ENCODE results near the gene CRY1.

- no peak for TF ChIP-seq POLR2AphosphoS5 (IDR thresholded peaks at IDR 0.05; ENCODE audit: low read depth, low read length)
- TF ChIP-seq IRF3 (IDR thresholded peaks at IDR 0.05; ENCODE audit: low read depth, low read length) = no peak
- TF ChIP-seq, protein P1, sequence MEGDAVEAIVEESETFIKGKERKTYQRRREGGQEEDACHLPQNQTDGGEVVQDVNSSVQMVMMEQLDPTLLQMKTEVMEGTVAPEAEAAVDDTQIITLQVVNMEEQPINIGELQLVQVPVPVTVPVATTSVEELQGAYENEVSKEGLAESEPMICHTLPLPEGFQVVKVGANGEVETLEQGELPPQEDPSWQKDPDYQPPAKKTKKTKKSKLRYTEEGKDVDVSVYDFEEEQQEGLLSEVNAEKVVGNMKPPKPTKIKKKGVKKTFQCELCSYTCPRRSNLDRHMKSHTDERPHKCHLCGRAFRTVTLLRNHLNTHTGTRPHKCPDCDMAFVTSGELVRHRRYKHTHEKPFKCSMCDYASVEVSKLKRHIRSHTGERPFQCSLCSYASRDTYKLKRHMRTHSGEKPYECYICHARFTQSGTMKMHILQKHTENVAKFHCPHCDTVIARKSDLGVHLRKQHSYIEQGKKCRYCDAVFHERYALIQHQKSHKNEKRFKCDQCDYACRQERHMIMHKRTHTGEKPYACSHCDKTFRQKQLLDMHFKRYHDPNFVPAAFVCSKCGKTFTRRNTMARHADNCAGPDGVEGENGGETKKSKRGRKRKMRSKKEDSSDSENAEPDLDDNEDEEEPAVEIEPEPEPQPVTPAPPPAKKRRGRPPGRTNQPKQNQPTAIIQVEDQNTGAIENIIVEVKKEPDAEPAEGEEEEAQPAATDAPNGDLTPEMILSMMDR (IDR thresholded peaks at IDR 0.05) = no peak
- TF ChIP-seq SMC3 (IDR thresholded peaks at IDR 0.05; ENCODE audit: low read depth, low read length) = no peak
- TF ChIP-seq USF2 (IDR thresholded peaks at IDR 0.05; ENCODE audit: borderline replicate concordance, low read depth, low read length) = no peak
- TF ChIP-seq, protein P2, sequence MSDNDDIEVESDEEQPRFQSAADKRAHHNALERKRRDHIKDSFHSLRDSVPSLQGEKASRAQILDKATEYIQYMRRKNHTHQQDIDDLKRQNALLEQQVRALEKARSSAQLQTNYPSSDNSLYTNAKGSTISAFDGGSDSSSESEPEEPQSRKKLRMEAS (IDR thresholded peaks at IDR 0.05; ENCODE audit: low read depth) = no peak
- no peak for TF ChIP-seq FOXM1 (IDR thresholded peaks at IDR 0.05; ENCODE audit: low read depth)
- no peak for TF ChIP-seq NRF1 (IDR thresholded peaks at IDR 0.05; ENCODE audit: low read depth, low read length)
- TF ChIP-seq JUND (IDR thresholded peaks at IDR 0.05) = no peak
- TF ChIP-seq MXI1 (IDR thresholded peaks at IDR 0.05; ENCODE audit: low read depth, low read length) = no peak
These were observed 2.6 kb downstream of the CRY1 start for GRCh38 chr12:107090711-107091110.
